DMS79 (cell line): ENCODE results near the gene HOXA11.

ENCODE experiments used
- DNase-seq: peaks from one replicate; lab custom pipeline; 2025; lab: John Stamatoyannopoulos, UW

Gene HOXA11

DNA sequence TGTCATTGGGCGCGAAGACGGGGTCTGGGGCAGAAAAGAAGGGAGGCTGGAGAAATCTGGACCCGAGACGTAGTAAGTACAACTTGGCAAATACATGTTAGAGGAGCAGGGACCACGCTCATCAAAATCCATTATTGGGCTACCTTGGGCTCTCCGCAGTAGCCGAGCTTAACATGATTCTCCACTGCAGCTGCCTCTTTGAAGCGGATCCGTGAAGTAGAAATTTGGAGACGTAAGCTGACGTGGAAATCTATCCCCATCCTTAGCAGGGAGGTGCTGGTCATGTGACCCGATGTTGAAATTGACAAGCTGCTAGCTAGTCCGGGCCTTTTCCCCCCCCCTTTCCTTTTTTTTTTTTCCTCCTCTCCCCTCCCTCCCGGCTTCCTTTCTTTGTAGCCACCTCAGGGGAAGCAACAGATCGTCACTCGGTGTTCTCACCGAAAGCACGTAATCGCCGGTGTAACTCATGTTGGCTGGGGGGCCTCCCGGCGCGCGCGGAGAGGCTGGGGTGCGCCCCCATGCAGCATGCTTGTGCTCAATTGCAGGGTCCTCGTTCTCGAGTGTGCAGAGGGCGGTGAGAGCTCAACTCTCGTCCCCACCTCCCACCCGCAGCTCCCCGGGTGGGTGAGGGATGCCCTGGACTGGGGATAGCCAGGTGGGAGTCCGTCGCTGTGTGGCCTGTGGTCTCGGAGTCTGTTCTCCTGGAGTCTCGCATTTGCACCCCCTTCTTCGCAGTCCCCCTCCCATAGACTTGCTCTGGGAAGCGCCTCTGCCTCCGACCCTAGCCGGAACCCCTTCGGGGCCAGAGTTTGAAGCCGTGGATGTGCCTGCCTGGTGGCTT lies at the start of gene HOXA11:
Gene HOXA11, minus strand, starts transcription at position 220 of the 841 bp plus-strand sequence. Its CDS starts 88 bp downstream, at position 132.
- peak; percentile 53 for DNase-seq

DNA sequence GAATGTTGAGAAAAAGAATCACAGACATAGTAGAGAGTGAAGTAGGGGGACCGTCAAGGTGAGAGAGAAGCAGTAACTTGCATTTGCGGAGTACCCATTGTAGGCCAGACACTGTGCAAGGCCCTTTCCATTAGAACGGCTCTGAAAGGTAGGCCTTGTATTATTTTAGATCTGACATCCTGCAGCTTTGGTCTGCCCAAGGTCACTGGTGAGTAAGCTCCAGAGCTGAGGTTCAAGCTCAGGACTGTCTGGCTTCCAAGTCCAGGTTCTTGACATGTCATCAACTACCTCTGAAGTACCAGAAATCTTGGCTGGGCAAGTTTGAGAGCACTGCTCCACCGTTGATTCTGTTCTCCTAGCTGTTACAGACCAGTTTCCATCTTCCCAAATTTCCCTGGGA lies 44.4 kb upstream of the HOXA11 start:
- no peak for DNase-seq

DNA sequence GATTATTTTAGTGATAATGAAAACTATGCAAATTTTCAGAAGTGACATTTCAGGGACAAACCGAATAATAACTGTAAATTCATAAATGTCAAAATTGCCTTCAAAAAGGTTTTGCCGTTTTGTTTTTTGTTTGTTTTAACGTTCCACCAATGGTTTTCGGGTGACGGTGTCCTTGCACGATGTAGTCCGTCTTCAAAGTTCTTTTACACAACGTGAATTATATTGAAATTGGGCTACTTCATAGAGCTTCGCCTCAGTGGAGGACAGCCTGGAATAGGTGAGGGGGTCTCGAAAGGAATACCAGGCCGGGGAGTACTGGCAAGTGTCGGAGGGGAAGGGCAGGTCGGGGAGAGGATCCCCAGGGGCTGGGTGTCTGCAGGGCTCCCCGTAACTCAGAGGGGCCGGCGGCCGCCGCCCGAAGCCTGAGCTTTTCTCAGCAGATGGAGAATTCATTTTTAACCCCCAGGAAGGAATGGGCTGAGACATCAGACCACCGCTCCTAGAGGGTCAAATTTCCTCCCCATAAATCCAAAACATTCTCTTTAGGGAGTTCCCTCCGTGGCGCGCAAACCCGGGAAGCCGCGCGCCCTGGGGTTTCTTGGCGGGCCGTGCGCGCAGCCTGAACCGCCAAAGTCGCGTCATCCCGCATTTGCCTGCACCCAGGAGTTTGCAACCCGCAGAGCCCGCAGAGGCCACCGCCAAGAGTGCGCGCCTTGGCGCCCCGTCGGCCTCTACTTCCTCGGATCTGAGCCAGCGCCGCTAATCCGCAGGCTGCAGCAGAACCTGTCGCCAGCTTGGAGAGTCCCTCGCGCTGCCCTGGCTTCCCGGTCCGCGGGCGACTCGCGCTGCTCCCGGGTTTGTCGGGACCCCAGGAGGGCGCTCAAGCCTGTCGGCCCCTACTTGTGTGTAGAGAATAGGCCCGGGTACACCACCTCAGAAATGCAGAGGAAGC lies 40.2 kb upstream of the HOXA11 start:
- no peak for DNase-seq

DNA sequence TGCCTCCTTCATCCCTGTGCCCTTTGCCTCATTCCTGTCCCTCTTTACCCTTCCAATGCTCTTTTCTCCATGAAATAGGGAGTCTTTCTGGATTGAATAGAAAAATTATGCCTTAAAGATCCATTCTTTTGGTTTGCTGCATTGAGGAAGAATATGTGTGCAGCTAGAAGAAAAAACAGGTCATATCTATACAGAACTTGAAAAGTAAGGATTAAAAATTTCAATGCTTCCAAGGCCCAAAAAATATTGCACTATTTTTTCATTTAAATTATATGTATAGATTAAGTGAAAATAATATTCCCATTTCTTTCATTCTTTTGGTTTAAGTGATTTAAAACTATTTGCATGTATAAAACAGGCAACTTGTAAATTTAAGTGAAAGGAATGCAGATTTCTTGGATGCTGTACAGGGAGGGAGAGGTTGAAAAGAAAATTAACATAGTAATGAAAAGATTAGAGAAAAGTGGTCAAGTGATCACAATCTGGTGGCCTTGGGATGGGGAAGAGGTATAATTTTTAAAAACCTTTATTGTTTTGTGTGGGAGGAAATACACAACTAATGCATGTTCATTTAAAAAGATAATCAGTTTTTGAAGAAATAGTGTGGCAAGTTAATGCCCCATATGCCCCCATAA lies 39.0 kb upstream of the HOXA11 start:
- DNase-seq: no peak

DNA sequence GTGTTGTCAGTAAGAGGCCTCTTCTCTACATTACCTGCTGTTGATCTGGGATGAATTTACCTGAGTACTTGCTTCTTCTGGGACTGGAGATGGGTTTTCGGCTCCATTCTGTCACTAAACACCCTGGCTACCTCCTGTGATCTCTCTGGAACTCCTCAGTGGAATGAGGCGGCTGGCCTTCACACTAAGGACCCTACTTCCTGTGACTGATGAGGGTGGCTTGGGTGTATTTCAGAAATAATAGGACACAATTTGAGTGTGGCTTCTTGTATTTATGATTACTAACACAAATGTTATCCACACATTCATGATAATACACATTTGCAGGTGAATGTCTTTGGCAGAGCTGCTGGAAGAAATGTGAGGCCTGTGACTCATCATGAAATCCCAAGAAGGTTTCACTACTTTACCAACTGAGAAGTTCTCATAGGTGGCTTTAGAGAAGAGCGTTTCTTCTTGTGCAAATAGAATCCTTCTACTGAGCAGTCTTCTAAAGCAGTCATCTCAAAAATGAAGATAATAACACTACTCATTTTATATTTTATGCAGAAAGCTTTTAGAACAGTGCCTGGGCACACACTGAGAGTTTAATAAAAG lies 36.3 kb upstream of the HOXA11 start:
- DNase-seq: no peak

DNA sequence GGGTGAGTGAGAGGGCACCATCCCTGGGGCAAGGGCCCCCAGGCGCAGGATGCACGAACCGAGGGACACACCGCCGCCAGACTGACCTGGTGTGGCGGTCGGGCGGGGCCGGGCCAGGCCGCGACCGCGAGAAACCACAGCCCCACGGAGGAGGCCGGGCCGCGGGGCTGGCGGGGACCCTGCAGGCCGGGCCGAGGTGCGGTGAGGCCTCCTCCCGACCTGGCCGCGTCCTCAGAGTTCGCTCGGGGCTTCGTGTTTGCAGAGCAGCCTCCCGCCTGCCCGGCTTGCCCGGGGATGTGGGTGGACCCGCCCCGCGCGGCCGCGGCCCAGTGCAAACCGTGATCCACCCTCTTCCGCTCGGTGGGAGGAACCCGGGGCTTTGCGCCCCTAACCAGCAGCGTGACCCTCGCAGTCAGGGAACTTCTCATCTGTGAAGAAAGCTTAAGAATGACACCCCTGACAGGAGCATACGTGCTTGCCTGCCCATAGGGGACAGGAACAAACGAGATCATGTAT lies 35.5 kb upstream of the HOXA11 start:
- DNase-seq: no peak

DNA sequence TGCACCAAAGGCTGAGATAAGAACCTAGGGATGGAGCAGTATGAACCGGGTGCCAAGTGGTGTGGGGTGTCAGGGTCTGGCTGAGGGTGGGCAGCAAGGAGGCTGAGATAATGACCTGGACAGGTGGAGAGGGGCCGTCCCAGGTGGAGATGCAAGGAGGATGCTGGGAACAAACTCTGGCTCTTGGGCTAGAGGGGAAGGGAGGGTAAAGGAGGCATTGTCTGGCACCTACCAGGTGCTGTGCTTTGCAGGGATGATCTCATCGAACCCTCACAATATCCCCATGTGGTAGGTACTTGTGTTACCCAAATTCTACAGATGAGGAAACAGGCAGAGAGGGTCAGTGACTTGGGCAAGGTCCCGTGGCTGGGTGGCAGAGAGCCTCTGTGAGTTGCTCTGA lies 34.8 kb upstream of the HOXA11 start:
- DNase-seq: no peak

DNA sequence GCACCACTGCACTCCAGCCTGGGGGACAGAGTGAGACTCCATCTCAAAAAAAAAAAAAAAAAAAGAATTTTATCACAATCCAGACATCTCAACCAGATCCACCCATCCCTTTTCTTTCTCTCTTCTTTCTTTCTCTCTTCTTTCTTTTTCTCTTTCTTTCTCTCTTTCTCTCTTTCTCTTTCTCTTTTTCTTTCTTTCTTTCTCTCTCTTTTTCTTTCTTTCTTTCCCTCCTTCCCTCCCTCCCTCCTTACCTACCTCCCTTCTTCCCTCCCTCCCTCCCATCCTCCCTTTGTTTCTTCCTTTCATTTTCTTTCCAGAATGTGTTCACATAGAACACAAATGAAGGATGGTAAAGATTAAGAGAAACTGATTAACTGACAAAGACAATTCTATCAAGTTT lies 32.9 kb upstream of the HOXA11 start:
- DNase-seq: no peak

DNA sequence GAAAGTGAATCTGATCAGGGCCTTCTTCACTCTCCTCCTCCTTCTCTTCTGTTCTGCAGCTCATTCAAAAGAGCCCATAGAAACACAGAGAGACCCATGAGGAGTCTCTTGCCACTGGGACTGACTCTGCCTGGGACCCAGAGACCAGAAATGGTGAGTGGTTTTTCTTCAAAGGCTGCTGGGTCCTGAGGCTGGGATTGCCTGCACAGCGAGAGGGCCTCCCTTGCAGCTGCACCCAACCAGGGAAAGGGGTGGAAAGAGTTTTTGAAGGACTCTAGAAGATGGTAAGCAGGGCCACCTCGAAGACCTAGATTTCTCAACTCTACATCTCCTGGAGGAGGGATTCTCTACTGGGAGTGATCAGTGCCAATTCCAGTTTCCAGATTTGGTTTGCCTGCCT lies 30.3 kb upstream of the HOXA11 start:
- DNase-seq: no peak

DNA sequence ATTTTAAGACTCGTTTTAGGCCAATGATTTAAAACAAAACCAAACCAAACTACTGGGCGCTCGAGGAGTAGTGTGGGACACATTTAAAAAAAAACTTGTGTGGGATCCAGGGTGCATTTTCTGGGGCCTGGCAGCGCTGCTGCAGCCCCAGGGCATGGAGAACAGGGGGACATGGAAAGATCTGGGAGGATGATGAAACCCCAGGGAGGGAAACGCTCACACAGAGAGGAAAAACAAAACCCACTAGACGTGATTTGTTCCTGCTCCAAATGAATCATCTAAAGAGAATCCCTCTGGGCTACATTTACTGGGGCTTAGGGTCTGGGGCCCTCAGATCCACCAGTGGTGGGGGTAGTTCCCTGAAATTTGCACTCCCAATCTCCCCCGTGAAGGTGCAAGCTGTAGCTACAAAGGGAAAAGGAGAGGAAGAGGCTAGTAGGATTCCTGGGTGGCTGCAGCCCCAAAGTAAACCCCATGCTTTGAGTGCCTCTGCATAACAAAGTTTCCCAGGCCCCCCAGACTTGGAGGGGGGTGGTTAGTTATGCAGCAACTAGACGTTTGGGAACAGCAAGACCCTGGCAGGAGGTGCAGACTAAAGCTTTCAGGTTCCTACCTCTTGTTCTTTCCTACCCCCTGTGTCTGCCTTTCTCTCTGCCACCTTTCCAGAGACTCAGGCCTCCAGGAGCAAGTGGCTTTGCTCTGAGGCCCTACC lies 29.4 kb upstream of the HOXA11 start:
- DNase-seq: no peak

DNA sequence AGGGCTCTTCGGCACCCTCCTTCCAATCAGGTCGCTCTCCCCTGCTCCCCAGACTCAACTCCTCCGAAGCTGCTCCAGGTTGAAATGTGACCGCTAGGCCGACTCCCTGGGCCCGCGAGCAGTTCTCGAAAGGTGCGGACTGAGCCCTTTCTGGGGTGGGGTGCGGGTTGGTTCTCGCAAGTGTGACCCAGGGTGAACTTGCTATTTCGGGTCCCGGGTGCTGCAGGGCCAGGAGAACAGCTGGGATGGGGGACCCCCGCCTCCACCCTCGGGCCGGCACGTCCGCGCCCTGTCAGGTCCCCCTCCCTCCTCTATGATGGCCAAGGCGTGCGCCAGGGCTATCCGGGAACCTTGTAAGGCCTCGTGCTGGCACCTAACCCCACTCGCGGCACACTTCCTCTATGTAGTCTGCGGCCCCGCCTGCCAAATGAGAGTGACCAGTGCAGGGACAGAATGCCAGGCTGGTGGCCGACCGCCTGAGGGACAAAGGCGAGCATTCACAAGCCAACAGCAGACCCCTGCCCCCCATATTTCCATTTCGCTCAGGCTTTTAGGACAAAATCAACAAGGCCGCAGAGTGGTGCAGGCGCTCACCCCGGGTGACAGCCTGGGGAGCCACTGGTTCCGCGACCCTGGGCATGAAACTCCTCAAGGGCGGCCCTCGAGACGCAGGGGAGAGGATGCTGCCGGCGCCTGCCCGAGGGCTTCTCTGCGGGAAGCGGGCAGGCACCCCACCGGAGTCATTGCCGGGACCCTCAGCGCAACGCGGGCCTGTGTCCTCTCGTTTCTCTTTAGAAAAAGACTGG lies 28.6 kb upstream of the HOXA11 start:
- no peak for DNase-seq

DNA sequence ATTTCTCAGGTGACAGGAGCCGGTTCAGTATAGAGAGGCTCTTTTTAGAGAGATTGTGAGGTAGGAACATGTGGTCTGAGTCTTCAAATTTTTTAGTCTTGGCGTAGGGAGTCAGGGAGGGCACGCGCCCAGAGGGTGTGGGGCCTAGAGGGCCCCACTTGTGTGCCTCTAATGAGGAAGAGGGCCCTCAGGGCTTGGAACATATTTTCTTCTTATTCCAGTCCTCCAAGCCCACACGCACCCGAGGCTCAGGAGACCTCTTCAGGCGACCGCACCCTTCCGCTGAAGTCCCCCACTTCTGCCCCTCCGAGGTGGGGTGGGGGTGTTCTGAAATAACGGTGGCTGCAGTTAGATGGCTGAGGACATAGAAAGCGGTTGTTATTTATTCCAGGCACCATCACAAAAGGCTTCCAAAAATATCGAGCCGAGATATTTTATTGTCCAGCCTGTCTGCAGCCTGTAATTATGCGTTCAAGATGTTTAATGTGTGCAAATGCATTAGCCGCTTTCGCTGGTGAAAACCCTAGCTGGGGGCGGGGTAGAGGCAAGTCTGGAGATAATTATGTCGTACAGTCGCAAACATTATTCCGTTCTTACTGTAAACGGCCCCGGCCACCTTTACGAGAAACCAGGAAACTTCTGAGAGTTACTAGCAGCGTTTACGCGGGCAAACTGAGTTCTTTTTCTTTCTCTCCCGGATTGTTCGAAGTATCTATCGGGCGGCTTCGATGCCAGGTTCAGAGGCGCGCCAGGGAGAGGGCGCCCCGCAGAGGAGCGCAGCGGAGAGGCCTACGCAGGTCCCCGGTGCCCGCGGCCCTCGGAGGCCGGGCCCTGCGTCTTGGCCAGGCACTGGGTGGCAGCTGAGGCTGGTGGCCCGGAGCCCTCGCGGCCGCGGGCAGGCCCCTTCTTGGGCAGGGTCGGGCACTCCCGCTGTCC lies 27.7 kb upstream of the HOXA11 start:
- no peak for DNase-seq

DNA sequence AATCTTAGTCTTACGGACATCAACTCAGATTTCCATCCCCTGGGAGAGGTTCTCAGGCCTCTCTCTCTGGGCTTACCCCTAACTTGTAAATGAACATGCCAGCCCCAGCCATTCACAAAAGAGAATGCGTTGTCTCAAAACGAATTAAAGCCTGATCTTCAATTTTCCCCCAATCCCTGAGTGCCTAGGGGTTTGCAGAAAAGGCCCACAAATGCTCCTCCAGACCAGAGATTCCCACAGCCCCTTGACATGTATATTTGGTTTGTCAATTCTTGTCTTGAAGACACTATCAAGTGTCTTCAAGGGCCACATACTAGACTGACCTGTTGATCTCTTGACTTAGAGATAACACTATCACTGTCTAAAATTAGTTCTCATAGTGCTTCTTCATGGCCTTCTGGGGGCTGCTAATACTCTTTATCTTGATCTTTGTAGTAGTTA lies 26.8 kb upstream of the HOXA11 start:
- DNase-seq: no peak

DNA sequence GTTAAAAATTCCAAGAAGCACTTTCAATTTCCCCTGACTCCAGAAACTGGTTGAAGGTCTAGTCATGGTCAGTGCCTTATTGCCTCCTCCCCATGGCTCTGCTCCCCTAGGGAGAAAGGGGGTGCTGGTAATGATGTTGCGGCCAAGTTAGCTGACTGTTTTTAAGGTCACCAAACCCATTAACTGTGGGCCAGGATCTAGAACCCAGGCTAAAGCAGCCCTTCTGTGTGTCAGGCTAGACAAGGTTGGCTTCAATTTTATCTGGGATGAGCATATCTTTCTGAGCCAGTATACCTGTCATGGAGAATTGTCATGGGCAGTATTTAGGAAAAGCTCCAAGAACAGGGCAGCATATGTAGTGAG lies 26.0 kb upstream of the HOXA11 start:
- DNase-seq: no peak

DNA sequence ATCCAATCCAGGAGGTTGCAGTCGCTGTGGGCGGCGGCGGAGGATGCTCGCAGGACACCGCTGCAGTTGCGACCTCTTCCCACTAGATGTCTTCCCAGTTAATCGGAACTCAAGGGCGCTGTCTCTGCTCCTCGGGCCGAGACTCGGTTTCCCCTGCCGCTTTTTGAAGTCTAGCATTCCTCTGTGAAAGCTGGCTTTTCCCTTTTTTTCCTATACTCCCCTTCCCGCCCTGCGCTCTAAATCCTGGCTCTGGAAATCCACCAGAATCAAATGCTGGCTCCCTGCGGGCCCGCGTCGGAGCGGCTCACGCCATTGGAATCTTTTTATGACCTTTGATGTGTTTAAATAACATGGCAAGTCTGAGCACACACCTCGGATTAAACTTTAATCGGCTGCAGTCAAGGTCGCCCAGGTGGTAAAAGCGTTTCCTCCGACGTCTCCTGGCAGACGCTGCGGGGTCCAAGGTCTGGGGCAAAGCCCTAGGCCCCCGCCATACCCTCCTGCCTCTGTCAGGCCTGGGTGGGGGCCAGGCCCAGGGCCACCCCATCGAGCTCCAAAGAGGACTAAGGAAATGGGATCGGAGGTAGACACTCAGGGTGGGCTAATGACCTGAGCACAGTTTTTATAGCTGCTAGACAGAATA lies 25.5 kb upstream of the HOXA11 start:
- DNase-seq: no peak

DNA sequence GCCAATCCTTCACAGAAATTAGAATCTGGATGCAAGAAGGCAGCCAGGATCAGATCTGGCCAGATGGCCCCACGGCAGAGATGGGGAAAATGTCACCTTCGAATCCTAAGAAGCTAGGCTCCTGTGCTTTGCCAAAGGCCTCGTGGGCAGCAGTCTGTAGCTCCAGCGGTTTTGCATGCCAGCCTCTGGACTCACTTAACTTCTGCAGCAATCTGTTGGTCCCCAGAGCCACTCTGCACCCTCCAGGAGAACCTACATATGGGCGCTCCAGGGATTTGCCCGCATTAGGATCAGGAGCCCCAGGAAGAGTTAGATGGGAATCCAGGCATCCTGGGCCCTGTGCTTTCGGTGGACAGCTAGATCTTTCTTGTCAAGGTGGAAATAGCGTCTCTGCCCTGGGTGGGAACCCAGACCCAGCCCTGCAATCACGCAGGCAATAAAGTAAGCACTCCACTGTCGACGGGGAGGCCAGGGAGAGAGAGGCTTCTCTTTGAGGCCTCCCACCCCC lies 25.0 kb upstream of the HOXA11 start:
- DNase-seq: no peak

DNA sequence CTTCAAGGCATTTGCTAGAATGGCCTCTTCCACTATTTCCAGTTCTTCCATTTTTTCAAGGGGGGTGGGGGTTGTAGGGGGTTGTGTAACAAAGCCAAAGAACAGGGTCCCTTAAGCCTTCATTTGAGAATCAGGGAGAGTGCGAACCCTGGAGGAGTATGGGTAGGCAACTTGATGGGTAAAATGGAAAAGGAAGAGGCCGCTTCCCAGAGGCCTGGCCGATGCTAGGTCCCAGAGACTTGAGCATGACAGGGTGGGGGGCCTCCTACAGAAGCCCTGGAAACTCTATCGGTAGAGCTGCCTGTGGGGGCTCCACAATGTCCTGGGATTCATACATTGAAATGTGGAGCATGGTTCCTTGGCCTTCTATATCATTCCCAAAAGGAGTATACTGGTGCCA lies 24.0 kb upstream of the HOXA11 start:
- no peak for DNase-seq

DNA sequence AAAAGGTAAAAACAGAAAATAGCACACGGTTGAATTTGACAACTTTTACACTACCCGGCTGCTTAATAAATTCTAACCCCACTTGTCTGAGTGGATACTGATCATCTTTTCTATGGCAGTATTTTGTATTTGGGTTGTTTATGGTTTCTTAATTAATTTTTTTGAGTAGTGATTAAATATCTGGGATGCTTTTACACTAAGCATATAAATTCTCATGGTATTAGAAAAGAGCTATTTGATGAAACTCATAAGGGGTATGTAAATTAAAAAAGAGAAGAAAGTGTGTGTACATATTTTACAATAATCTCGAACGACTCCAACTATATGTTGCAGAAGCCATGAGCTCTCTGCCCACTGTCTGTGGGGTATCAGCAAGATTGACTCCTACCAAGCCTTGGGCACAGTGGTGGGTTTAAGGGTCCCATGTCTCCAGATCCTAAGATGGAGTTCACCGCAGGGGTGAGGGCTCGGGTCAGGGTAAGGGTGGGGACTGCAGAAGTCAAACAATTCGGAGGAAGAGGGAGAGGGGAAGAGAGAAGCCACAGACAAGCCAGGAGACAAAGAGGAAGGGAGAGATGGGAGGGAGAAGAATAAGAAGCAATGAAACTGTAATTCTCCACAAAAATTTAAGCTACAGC lies 22.4 kb upstream of the HOXA11 start:
- DNase-seq: no peak
